ENCODE measurements around the gene CA10. TPM values are rescaled to one million over a fixed set of nuclear protein-coding genes. Genes with fewer than 3 reads are reported as not detected.

The CA10 gene
- total RNA-seq, 1 experiment from 2014 or later = not detected

GRCh38 chr17:51653878-51654277, 504.6 kb downstream of the CA10 start:
- intact Hi-C loops (cut with micrococcal nuclease; ENCODE audit: unreplicated experiment) = no loop called here
- peak; percentile 4 for DNase-seq (ENCODE audit: low spot score)
- ChIA-PET POLR2A (ENCODE audit: low non-redundant PET) (no interaction called here), CTCF (no interaction called here)
- H3K27ac ChIP-seq (ENCODE audit: low read depth, low read length, poor library complexity, severe bottlenecking) = no peak overlapping the region
- H3K27me3 ChIP-seq (replicated peaks; ENCODE audit: insufficient read depth, low read depth, low read length, poor library complexity) = peaks cover 20% of the 10 kb centered on the region
- no peaks in the 10 kb centered on the region for H3K36me3 ChIP-seq (ENCODE audit: insufficient read depth, low read length, poor library complexity, severe bottlenecking)
- BruUV-seq (replicated peaks) = no TSS peak
- H3K4me3 ChIP-seq (ENCODE audit: low read depth, low read length, poor library complexity, severe bottlenecking) = no peak overlapping the region
- H3K9me3 ChIP-seq (ENCODE audit: low read depth, low read length, poor library complexity, severe bottlenecking) = no peaks in the 10 kb centered on the region
- H3K4me1 ChIP-seq (ENCODE audit: insufficient read depth, low read length, poor library complexity, severe bottlenecking) = no peaks in the 10 kb centered on the region
- TF ChIP-seq, protein P1, sequence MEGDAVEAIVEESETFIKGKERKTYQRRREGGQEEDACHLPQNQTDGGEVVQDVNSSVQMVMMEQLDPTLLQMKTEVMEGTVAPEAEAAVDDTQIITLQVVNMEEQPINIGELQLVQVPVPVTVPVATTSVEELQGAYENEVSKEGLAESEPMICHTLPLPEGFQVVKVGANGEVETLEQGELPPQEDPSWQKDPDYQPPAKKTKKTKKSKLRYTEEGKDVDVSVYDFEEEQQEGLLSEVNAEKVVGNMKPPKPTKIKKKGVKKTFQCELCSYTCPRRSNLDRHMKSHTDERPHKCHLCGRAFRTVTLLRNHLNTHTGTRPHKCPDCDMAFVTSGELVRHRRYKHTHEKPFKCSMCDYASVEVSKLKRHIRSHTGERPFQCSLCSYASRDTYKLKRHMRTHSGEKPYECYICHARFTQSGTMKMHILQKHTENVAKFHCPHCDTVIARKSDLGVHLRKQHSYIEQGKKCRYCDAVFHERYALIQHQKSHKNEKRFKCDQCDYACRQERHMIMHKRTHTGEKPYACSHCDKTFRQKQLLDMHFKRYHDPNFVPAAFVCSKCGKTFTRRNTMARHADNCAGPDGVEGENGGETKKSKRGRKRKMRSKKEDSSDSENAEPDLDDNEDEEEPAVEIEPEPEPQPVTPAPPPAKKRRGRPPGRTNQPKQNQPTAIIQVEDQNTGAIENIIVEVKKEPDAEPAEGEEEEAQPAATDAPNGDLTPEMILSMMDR (conservative IDR thresholded peaks at IDR 0.05; ENCODE audit: low read depth, low read length) = no peak
- TF ChIP-seq EZH2 (IDR thresholded peaks at IDR 0.05; ENCODE audit: borderline replicate concordance, low read depth, low read length, poor library complexity, severe bottlenecking) = no peak

GRCh38 chr17:51652529-51652928, 506.0 kb downstream of the CA10 start:
- BruUV-seq (replicated peaks) = no TSS peak
- no peak overlapping the region for H3K27ac ChIP-seq (ENCODE audit: low read depth, low read length, poor library complexity, severe bottlenecking)
- DNase-seq (ENCODE audit: low spot score) = no peak
- H3K4me1 ChIP-seq (ENCODE audit: insufficient read depth, low read length, poor library complexity, severe bottlenecking) = no peaks in the 10 kb centered on the region
- H3K4me3 ChIP-seq (ENCODE audit: low read depth, low read length, poor library complexity, severe bottlenecking) = no peak overlapping the region
- no peaks in the 10 kb centered on the region for H3K9me3 ChIP-seq (ENCODE audit: low read depth, low read length, poor library complexity, severe bottlenecking)
- ChIA-PET CTCF (no interaction called here), POLR2A (ENCODE audit: low non-redundant PET) (no interaction called here)
- H3K36me3 ChIP-seq (ENCODE audit: insufficient read depth, low read length, poor library complexity, severe bottlenecking) = no peaks in the 10 kb centered on the region
- H3K27me3 ChIP-seq (replicated peaks; ENCODE audit: insufficient read depth, low read depth, low read length, poor library complexity) = peaks cover 20% of the 10 kb centered on the region
- intact Hi-C loops (cut with micrococcal nuclease; ENCODE audit: unreplicated experiment) = no loop called here
- TF ChIP-seq, protein P1 (conservative IDR thresholded peaks at IDR 0.05; ENCODE audit: low read depth, low read length) = no peak
- no peak for TF ChIP-seq EZH2 (IDR thresholded peaks at IDR 0.05; ENCODE audit: borderline replicate concordance, low read depth, low read length, poor library complexity, severe bottlenecking)

DNA sequence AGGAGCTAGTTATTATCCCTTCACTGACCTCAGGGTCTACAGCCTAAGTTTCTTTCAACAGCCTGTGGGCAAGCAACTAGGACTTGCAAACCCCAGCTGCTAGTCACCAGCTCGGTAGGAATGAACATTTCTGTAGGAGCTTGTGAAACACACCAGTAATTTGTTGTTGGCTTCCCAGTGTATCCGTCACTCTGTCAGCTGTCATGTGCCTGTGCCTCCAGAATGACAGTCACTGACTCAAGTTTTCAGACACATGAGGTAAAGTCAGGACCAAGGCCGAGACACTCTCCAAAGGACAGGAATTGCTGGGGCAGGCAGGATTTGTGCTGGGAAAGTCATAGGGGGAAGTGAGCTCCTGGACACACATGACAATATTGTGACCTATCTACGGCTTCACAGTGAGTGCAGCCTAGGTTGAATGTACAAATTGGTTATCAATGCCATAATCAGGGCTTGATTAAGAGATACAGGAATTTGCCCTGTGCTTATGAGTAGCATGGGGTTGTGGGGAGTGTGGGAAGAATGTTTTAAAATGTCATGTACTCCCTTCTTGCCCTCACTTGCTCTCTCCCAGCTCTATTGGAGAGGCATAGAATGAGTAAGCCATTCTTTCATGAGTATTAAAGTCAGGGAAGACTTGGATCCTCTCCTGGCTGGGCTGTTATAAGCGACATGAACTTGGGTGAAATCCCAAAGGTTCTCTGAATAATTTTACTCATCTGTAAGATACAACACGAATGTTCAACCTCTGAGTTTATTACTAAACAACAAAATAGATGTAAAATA, 506.8 kb downstream of the CA10 start:
- no peak for DNase-seq (ENCODE audit: low spot score)
- Histone ChIP-seq H3K36me3 (ENCODE audit: insufficient read depth, low read length, poor library complexity, severe bottlenecking) (no peaks in the 10 kb centered on the region), H3K9me3 (ENCODE audit: low read depth, low read length, poor library complexity, severe bottlenecking) (no peaks in the 10 kb centered on the region), H3K27ac (ENCODE audit: low read depth, low read length, poor library complexity, severe bottlenecking) (no peak overlapping the region), H3K4me1 (ENCODE audit: insufficient read depth, low read length, poor library complexity, severe bottlenecking) (no peaks in the 10 kb centered on the region), H3K27me3 (replicated peaks; ENCODE audit: insufficient read depth, low read depth, low read length, poor library complexity) (peaks cover 16% of the 10 kb centered on the region), H3K4me3 (ENCODE audit: low read depth, low read length, poor library complexity, severe bottlenecking) (no peak overlapping the region)
- ChIA-PET CTCF (no interaction called here), POLR2A (ENCODE audit: low non-redundant PET) (no interaction called here)
- TF ChIP-seq, protein P1 (conservative IDR thresholded peaks at IDR 0.05; ENCODE audit: low read depth, low read length) = no peak
- TF ChIP-seq EZH2 (IDR thresholded peaks at IDR 0.05; ENCODE audit: borderline replicate concordance, low read depth, low read length, poor library complexity, severe bottlenecking) = no peak
- intact Hi-C loops (cut with micrococcal nuclease; ENCODE audit: unreplicated experiment) = no loop called here
- no TSS peak for BruUV-seq (replicated peaks)

Data from A673 (cell line).